Left lung (tissue), 10 donors: Measurements from ENCODE around the gene TMEM41A. TPM values are rescaled to one million over a fixed set of nuclear protein-coding genes. Genes with fewer than 3 reads are reported as not detected.

Experiments used
- ATAC-seq: fragments of 200-7000 bp; cut with Tn5 transposase; one replicate; pipeline ENCODE4 v1.9.1; 2020; ENCODE audit warnings: moderate library complexity
- DNase-seq, 4 donors: peaks; one replicate each; pipeline ENCODE4 v3.0.0-alpha.2; 2013 to 2020
- H3K27ac ChIP-seq, 2 donors: fragments of 200-600 bp; sonication (generic) in 1 of 2; one replicate each; pipeline versions ENCODE4 v1.5.0 to v1.8.0; 2020 to 2021
- H3K27me3 ChIP-seq, 2 donors: fragments of 200-600 bp; sonication (generic) in 1 of 2; one replicate each; pipeline versions ENCODE4 v1.5.0 to v1.8.0; 2020 to 2021
- H3K36me3 ChIP-seq, 2 donors: fragments of 200-600 bp; sonication (generic) in 1 of 2; one replicate each; pipeline versions ENCODE4 v1.5.0 to v1.8.0; 2020 to 2021
- H3K4me1 ChIP-seq, 2 donors: fragments of 200-600 bp; one replicate each; pipeline ENCODE4 v1.8.0; 2021
- H3K4me3 ChIP-seq, 2 donors: fragments of 200-600 bp; sonication (generic) in 1 of 2; one replicate each; pipeline versions ENCODE4 v1.5.0 to v1.8.0; 2020 to 2021; ENCODE audit warnings: mild to moderate bottlenecking in 1 of 2
- H3K9me3 ChIP-seq, 2 donors: fragments of 200-600 bp; sonication (generic) in 1 of 2; one replicate each; pipeline versions ENCODE4 v1.5.0 to v1.8.0; 2020 to 2021
- intact Hi-C, 2 donors: fragments of 100-400 bp; cut with DNase I; formaldehyde crosslinking; loops; one replicate each; pipeline versions ENCODE4 v1.11.2 to v1.14.2; 2022
- polyA plus RNA-seq, 6 donors: library from polyadenylated mRNA; unstranded; fragments of 120-200 nt; gene quantifications; one replicate each; pipeline ENCODE4 v1.2.1, GENCODE V29; 2013; ENCODE audit not compliant: insufficient read length in 6 of 6
- total RNA-seq, 2 donors: library from RNA; stranded (reverse); fragmentation: NEBNext Ultra II Directional; extraction: Animal tissue kit (Norgen Biotek cat#: 25700); gene quantifications; one replicate each; pipeline ENCODE4 v1.2.1, GENCODE V29; 2021
- TF ChIP-seq, protein P1 (sequence below), 2 donors: fragments of 200-600 bp; sonication (generic) in 1 of 2; IDR thresholded peaks; one replicate each; pipeline versions ENCODE4 v1.5.0 to v1.8.0; 2021; ENCODE audit warnings: antibody characterized with exemption in 2 of 2
- donor health status: DM: no; HTN: yes; CAD: no.
- donor health status: DM: no; HTN: no; CAD: no.

Gene TMEM41A
- total and polyA plus RNA-seq, 8 donors = 26.3 to 52.2 (median 47.0) TPM

DNA sequence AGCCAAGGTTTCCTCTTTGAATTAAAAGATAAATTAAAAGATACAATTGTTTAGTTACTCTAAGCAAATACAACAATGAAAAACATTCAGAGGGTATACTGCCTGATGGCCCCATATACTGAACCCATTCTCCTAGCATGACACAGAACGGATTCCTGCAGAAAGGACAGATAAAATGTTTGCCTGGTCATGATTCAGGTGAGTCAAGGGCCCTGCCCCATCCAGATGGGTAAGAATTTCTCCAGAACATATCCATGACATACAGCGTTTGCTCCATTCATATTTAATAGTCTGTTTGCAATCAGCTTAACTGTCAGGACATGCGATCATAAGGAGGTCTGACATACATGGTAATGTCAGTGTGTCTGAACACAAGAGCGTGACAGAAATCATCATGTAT is 8.6 kb downstream of the TMEM41A start:
- no peak overlapping the region for H3K27ac ChIP-seq
- H3K4me3 ChIP-seq = no peak overlapping the region
- no peak for ATAC-seq
- intact Hi-C loops = no loop called here
- no peaks in the 10 kb centered on the region for H3K4me1 ChIP-seq
- TF ChIP-seq, protein P1, sequence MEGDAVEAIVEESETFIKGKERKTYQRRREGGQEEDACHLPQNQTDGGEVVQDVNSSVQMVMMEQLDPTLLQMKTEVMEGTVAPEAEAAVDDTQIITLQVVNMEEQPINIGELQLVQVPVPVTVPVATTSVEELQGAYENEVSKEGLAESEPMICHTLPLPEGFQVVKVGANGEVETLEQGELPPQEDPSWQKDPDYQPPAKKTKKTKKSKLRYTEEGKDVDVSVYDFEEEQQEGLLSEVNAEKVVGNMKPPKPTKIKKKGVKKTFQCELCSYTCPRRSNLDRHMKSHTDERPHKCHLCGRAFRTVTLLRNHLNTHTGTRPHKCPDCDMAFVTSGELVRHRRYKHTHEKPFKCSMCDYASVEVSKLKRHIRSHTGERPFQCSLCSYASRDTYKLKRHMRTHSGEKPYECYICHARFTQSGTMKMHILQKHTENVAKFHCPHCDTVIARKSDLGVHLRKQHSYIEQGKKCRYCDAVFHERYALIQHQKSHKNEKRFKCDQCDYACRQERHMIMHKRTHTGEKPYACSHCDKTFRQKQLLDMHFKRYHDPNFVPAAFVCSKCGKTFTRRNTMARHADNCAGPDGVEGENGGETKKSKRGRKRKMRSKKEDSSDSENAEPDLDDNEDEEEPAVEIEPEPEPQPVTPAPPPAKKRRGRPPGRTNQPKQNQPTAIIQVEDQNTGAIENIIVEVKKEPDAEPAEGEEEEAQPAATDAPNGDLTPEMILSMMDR (IDR thresholded peaks at IDR 0.05) = no peak
- H3K36me3 ChIP-seq = peaks cover 0 to 82% of the 10 kb centered on the region in 2 donors
- H3K27me3 ChIP-seq = no peaks in the 10 kb centered on the region
- no peaks in the 10 kb centered on the region for H3K9me3 ChIP-seq
- DNase-seq = no peak

DNA sequence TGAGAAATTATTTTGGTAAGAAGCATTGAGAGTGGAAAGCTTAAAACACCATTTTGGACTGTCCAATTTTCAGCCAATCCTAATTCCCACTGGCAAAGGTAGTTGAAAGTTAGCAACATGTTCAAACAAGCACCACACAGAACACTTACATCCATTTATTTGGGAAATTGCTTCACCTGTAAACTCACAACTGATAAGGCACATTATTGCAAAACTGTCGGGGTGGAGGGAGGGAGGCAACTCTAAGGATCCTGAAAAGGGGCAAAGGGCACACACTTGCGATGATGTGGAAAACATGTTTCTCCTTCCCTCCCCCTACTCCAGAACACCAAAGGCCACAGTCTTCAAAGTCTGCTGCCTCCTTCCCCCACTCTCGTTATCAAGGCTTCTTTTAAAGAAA is 9.4 kb downstream of the TMEM41A start:
- peaks cover 0 to 82% of the 10 kb centered on the region in 2 donors for H3K36me3 ChIP-seq
- TF ChIP-seq, protein P1 (IDR thresholded peaks at IDR 0.05) = no peak
- peak; percentile 53 for ATAC-seq

DNA sequence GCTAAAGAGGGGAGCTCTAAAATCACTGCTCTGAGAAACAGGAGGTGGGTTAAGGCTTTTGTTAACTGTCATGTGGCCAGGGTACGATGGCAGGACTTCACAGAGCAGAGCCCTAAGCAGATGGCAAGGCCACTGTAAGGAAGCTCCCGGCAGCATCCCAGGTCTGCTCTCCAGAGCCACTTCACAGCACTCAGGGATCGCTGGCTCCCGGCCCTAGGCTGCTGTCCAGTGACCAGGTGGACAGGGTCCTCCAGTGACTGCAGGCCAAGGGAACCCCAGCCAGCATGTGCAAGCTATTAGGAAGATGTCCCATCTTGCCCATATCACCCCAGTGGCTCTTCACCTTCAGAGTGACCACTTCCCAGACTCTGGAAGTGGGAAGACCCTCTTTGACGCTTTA is 10.4 kb downstream of the TMEM41A start:
- H3K9me3 ChIP-seq = no peaks in the 10 kb centered on the region
- H3K27ac ChIP-seq = no peak overlapping the region
- no peak overlapping the region for H3K4me3 ChIP-seq
- H3K27me3 ChIP-seq = no peaks in the 10 kb centered on the region
- TF ChIP-seq, protein P1 (IDR thresholded peaks at IDR 0.05) = no peak
- no peak for DNase-seq
- peaks cover 0 to 74% of the 10 kb centered on the region in 2 donors for H3K36me3 ChIP-seq
- H3K4me1 ChIP-seq = no peaks in the 10 kb centered on the region
- intact Hi-C loops = no loop called here
- ATAC-seq = peak; percentile 67

More for the DNA sequence above, 9.4 kb downstream of the TMEM41A start:
- Histone ChIP-seq H3K9me3 (no peaks in the 10 kb centered on the region), H3K27me3 (no peaks in the 10 kb centered on the region), H3K27ac (peak overlapping the region in 1 of 2 donors; percentile 18), H3K4me3 (no peak overlapping the region), H3K4me1 (no peaks in the 10 kb centered on the region)
- DNase-seq = no peak
- intact Hi-C loops = no loop called here

DNA sequence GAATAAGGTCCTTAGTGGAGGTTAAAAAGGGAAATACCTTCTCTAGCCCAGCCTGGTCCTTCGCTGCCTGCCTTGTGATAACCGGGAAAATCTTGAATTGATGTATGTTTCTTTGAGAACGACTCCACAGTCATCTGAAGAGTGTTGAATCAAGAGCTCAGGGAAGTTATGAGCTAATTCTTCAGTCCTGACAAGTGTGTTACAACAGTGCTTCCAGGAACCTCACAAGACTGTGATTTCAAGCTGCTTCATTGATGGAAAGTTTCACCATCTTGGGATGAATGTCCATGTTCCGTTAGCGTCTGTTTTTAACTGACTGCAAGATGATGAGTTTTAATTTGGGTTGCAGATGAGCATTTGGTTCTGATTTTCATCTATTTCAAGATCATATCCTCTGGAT is 12.4 kb downstream of the TMEM41A start:
- Histone ChIP-seq H3K4me3 (no peak overlapping the region), H3K36me3 (peaks cover 0 to 69% of the 10 kb centered on the region in 2 donors), H3K27me3 (no peaks in the 10 kb centered on the region), H3K9me3 (no peaks in the 10 kb centered on the region), H3K27ac (no peak overlapping the region), H3K4me1 (no peaks in the 10 kb centered on the region)
- no peak for DNase-seq
- ATAC-seq = peak; percentile 67
- intact Hi-C loops = no loop called here
- TF ChIP-seq, protein P1 (IDR thresholded peaks at IDR 0.05) = no peak

DNA sequence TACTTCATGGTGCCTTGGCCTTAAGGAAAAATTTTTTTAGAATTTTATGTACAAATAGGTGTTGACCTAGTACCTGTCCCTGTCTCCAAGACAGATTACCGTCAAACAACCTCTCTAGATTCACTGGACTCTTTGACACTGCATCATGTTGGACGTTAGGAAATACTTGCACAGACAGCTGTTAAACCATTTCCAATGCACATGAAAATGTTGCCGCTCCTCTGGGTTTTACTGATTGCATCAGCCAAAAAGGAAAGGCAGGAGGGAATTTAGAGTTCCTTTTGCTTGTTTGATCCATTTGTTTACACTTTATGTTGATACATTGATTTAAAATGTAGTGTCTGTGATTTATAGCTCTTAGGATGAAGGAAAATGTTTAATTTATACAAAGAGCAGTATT is 14.5 kb downstream of the TMEM41A start:
- intact Hi-C loops = no loop called here
- peaks cover 0 to 69% of the 10 kb centered on the region in 2 donors for H3K36me3 ChIP-seq
- DNase-seq (no peak), ATAC-seq (no peak)
- no peaks in the 10 kb centered on the region for H3K9me3 ChIP-seq
- H3K4me1 ChIP-seq = no peaks in the 10 kb centered on the region
- TF ChIP-seq, protein P1 (IDR thresholded peaks at IDR 0.05) = no peak
- H3K27ac ChIP-seq = no peak overlapping the region
- no peak overlapping the region for H3K4me3 ChIP-seq
- no peaks in the 10 kb centered on the region for H3K27me3 ChIP-seq
